CD4-positive, CD25-positive, alpha-beta regulatory T cell (primary cell): ENCODE measurements around the gene FOXD1. TPM values are rescaled to one million over a fixed set of nuclear protein-coding genes. Genes with fewer than 3 reads are reported as not detected.

Experiments
- ATAC-seq, 2 donors: fragments of 150-1000 bp; cut with Tn5 transposase; one replicate each; pipeline ENCODE4 v1.10.0; 2021; ENCODE audit warnings: low read depth in 2 of 2, moderate number of reproducible peaks in 2 of 2, moderate library complexity in 1 of 2
- DNase-seq, 3 donors: peaks; one replicate each; pipeline versions ENCODE4 v3.0.0 to v3.0.0-alpha.2; 2012 to 2022; ENCODE audit warnings: mixed read lengths in 1 of 3
- H3K27ac ChIP-seq: one replicate; pipeline ENCODE4 v1.7.0; 2013; ENCODE audit warnings: mild to moderate bottlenecking, low read length; ENCODE audit not compliant: insufficient read depth, poor library complexity, severe bottlenecking
- H3K27me3 ChIP-seq: one replicate; pipeline ENCODE4 v1.7.0; 2013; ENCODE audit warnings: low read length; ENCODE audit not compliant: control insufficient read depth, insufficient read depth
- H3K36me3 ChIP-seq: one replicate; pipeline ENCODE4 v1.7.0; 2013; ENCODE audit warnings: mild to moderate bottlenecking, low read length, moderate library complexity; ENCODE audit not compliant: control insufficient read depth, insufficient read depth
- H3K4me1 ChIP-seq: 2 replicates; pipeline ENCODE4 v1.7.0; 2013; ENCODE audit warnings: mild to moderate bottlenecking, low read length; ENCODE audit not compliant: insufficient read depth, control insufficient read depth, poor library complexity, severe bottlenecking
- H3K4me3 ChIP-seq: one replicate; pipeline ENCODE4 v1.7.0; 2013; ENCODE audit warnings: low read depth, mild to moderate bottlenecking, low read length, moderate library complexity
- H3K9me3 ChIP-seq, 2 experiments: 1 replicate in 1 of 2; 2 replicates in 1 of 2; pipeline ENCODE4 v1.7.0; 2013; ENCODE audit warnings: low read length in 2 of 2, mild to moderate bottlenecking in 1 of 2, moderate library complexity in 1 of 2; ENCODE audit not compliant: control insufficient read depth in 2 of 2
- H3K27ac Mint-ChIP-seq, 3 donors: one replicate each; pipeline ENCODE4 v1.8.0; 2020 to 2022; ENCODE audit warnings: mild to moderate bottlenecking in 3 of 3, mixed read lengths in 3 of 3, moderate library complexity in 2 of 3
- H3K27me3 Mint-ChIP-seq: one replicate; pipeline ENCODE4 v1.8.0; 2022; ENCODE audit warnings: mild to moderate bottlenecking, mixed read lengths
- H3K36me3 Mint-ChIP-seq: one replicate; pipeline ENCODE4 v1.8.0; 2020; ENCODE audit warnings: mixed read lengths
- H3K4me1 Mint-ChIP-seq, 4 donors: one replicate each; pipeline ENCODE4 v1.8.0; 2020 to 2022; ENCODE audit warnings: mixed read lengths in 4 of 4, mild to moderate bottlenecking in 1 of 4
- H3K4me3 Mint-ChIP-seq, 4 donors: one replicate each; pipeline ENCODE4 v1.8.0; 2020 to 2022; ENCODE audit warnings: mild to moderate bottlenecking in 4 of 4, mixed read lengths in 4 of 4, moderate library complexity in 3 of 4
- H3K9me3 Mint-ChIP-seq, 7 donors: one replicate each; pipeline ENCODE4 v1.8.0; 2020 to 2022; ENCODE audit warnings: mixed read lengths in 7 of 7, mild to moderate bottlenecking in 3 of 7, moderate library complexity in 2 of 7
- polyA plus RNA-seq, 4 donors: library from polyadenylated mRNA; unstranded; fragments of 300-500 nt; fragmentation: Illumina TruSeq; gene quantifications; one replicate each; pipeline ENCODE4 v1.2.3, GENCODE V29; 2021
- total RNA-seq: library from RNA; stranded (reverse); gene quantifications from one replicate; pipeline ENCODE4 v1.2.3, GENCODE V29; 2022

FOXD1 gene
- total and polyA plus RNA-seq, 5 donors from 2014 or later: 0.07 TPM; not detected in 4

DNA sequence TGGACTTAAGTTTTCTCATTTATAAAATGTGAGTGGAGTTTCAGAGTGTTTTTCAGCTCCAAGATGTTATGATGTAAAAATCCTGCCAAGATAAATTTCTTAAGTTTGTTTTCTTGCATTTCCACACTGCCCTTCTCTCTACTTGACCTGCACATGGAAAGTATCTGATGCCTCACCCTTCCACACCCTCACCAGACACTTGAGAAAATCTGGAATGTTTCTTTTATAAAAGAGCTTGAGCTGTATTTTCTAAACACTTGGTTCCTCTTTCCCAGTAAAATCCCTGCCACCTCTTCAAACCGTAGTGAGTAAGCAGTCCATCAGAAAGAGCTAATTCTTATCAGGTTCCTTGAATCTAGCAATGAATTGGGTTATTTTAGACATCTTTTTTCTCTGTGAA, 42.9 kb downstream of the FOXD1 start:
- H3K4me3 Mint-ChIP-seq: no peak overlapping the region
- H3K4me1 Mint-ChIP-seq: peaks cover 0 to 6% (median 2%) of the 10 kb centered on the region in 4 donors
- no peak overlapping the region for H3K4me3 ChIP-seq
- H3K36me3 ChIP-seq: no peaks in the 10 kb centered on the region
- peaks cover 0 to 1% (median 0%) of the 10 kb centered on the region in 7 donors for H3K9me3 Mint-ChIP-seq
- H3K27me3 Mint-ChIP-seq: peaks cover 43% of the 10 kb centered on the region
- H3K4me1 ChIP-seq: no peaks in the 10 kb centered on the region
- no peak for ATAC-seq
- no peak overlapping the region for H3K27ac Mint-ChIP-seq
- H3K9me3 ChIP-seq: no peaks in the 10 kb centered on the region
- H3K27ac ChIP-seq: no peak overlapping the region
- DNase-seq: no peak
- H3K36me3 Mint-ChIP-seq: no peaks in the 10 kb centered on the region
- peaks cover 5% of the 10 kb centered on the region for H3K27me3 ChIP-seq

DNA sequence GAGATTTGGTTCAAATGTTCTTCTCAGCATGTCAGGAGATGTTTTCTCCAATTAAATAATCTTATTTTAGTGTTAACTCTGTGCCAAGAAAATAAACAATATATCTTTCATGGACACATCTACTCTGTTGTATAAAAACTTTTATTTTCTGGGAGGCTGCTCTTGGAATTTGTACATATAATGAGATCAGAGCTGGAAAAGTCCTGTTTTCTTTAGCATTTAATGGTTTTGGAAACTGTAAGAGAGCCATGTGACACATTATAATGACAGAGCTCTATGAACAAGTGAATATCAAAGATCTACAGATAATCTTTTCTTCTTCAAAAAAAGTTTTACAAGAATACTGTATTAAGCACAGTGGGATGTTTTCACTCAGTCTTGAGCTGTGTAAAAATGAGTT, 48.8 kb downstream of the FOXD1 start:
- no peak overlapping the region for H3K27ac Mint-ChIP-seq
- Histone ChIP-seq H3K27ac (no peak overlapping the region), H3K4me1 (no peaks in the 10 kb centered on the region), H3K9me3 (no peaks in the 10 kb centered on the region), H3K36me3 (no peaks in the 10 kb centered on the region), H3K4me3 (no peak overlapping the region), H3K27me3 (peaks cover 17% of the 10 kb centered on the region)
- peaks cover 0 to 4% (median 0%) of the 10 kb centered on the region in 7 donors for H3K9me3 Mint-ChIP-seq
- ATAC-seq: no peak
- H3K4me1 Mint-ChIP-seq: peaks cover 0 to 4% (median 0%) of the 10 kb centered on the region in 4 donors
- H3K27me3 Mint-ChIP-seq: peaks cover 41% of the 10 kb centered on the region
- H3K36me3 Mint-ChIP-seq: no peaks in the 10 kb centered on the region
- H3K4me3 Mint-ChIP-seq: no peak overlapping the region
- DNase-seq: no peak

Other genes starting within 250 kb of the FOXD1 start
- 585 TPM for gene BTF3, start 49.7 kb upstream of the FOXD1 start, total RNA-seq
- gene BTF3, start 49.7 kb upstream of the FOXD1 start, polyA plus RNA-seq: 100 to 1,000 TPM; 737 to 852 (median 796) TPM
- 42.9 TPM for gene ANKRA2, start 116.9 kb upstream of the FOXD1 start, total RNA-seq
- gene ANKRA2, start 116.9 kb upstream of the FOXD1 start, polyA plus RNA-seq: 10 to 100 TPM; 25.3 to 28.1 (median 26.0) TPM
- gene UTP15, start 117.0 kb upstream of the FOXD1 start, total RNA-seq: 32.9 TPM
- 10 to 100 TPM in 2 of 4 donors, 1 to 10 TPM in 2; 4.9 to 13.1 (median 9.0) TPM for gene UTP15, start 117.0 kb upstream of the FOXD1 start, polyA plus RNA-seq
- gene ARHGEF28, start 177.4 kb upstream of the FOXD1 start, total RNA-seq: not detected
- not detected for gene ARHGEF28, start 177.4 kb upstream of the FOXD1 start, polyA plus RNA-seq